ENCODE measurements around the gene MND1. TPM values are rescaled to one million over a fixed set of nuclear protein-coding genes. Genes with fewer than 3 reads are reported as not detected.
"Not testable (repeated sequence)": the region's sequence is repeated elsewhere in the genome, so short reads cannot be mapped to it uniquely, and the experiment has no call there.

Gene MND1
- total RNA-seq, 2 donors from 2014 or later = 3.0 TPM; not detected in 1

- no peak for TF ChIP-seq CTCF (IDR thresholded peaks at IDR 0.05)
- no peaks in the 10 kb centered on the region for H3K27me3 ChIP-seq (replicated peaks; ENCODE audit: insufficient read depth)
- no peak overlapping the region for H3K4me3 ChIP-seq
- H3K27ac ChIP-seq = no peak overlapping the region
- H3K9me3 ChIP-seq = no peaks in the 10 kb centered on the region
- ATAC-seq (ENCODE audit: insufficient number of reproducible peaks, low FRiP score, low read depth) (no peak), DNase-seq (ENCODE audit: low spot score) (no peak)
- no peaks in the 10 kb centered on the region for H3K36me3 ChIP-seq
- no peaks in the 10 kb centered on the region for H3K4me1 ChIP-seq (ENCODE audit: control insufficient read depth in 1 of 2, low read depth in 2 of 2)
Measured at GRCh38 chr4:153458969-153459368, 114.5 kb downstream of the MND1 start.

- not testable (repeated sequence) for H3K36me3 ChIP-seq; H3K9me3 ChIP-seq; DNase-seq (ENCODE audit: low spot score); ATAC-seq (ENCODE audit: insufficient number of reproducible peaks, low FRiP score, low read depth); H3K4me3 ChIP-seq; H3K27me3 ChIP-seq (replicated peaks; ENCODE audit: insufficient read depth); H3K27ac ChIP-seq
- H3K4me1 ChIP-seq (ENCODE audit: control insufficient read depth in 1 of 2, low read depth in 2 of 2) = peaks cover 6 to 10% of the 10 kb centered on the region in 2 donors
Measured at GRCh38 chr4:153461549-153461948, 117.1 kb downstream of the MND1 start.

- no peaks in the 10 kb centered on the region for H3K27me3 ChIP-seq (replicated peaks; ENCODE audit: insufficient read depth)
- DNase-seq (ENCODE audit: low spot score) (no peak), ATAC-seq (ENCODE audit: insufficient number of reproducible peaks, low FRiP score, low read depth) (no peak)
- no peak for TF ChIP-seq CTCF (IDR thresholded peaks at IDR 0.05)
- H3K36me3 ChIP-seq = no peaks in the 10 kb centered on the region
- H3K27ac ChIP-seq = no peak overlapping the region
- H3K9me3 ChIP-seq = no peaks in the 10 kb centered on the region
- H3K4me3 ChIP-seq = no peak overlapping the region
- peaks cover 18 to 27% of the 10 kb centered on the region in 2 donors for H3K4me1 ChIP-seq (ENCODE audit: control insufficient read depth in 1 of 2, low read depth in 2 of 2)
Measured at GRCh38 chr4:153464068-153464467, 119.6 kb downstream of the MND1 start.

Other genes starting within 250 kb of the MND1 start
- 10 to 100 TPM; 31.7 to 41.3 TPM for gene TRIM2, start 140.2 kb upstream of the MND1 start, total RNA-seq
- 10 to 100 TPM; 22.2 to 25.6 TPM for gene TMEM131L, start 121.7 kb downstream of the MND1 start, total RNA-seq

Data from thoracic aorta (tissue), 2 donors.